ENCODE measurements around the gene DENND1B.
A peak's percentile ranks its signal among the peaks of the same experiment; 100 is the strongest.

DENND1B gene

GRCh38 chr1:197677752-197678295 lies 97.5 kb downstream of the DENND1B start:
- POLR2A ChIA-PET = no interaction called here
- H3K9me3 ChIP-seq (ENCODE audit: control insufficient read depth, insufficient read depth, low read depth, low read length) = no peaks in the 10 kb centered on the region
- H3K4me1 ChIP-seq (ENCODE audit: control insufficient read depth, insufficient read depth, low read length) = no peaks in the 10 kb centered on the region
- CTCF ChIA-PET = no interaction called here
- TF ChIP-seq IKZF3 (tag by site-specific recombination; IDR thresholded peaks at IDR 0.05) (peak; percentile 49; the same call in 1 of the 2 replicates), PRDM6 (tag by site-specific recombination; IDR thresholded peaks at IDR 0.05) (peak; percentile 75), ZNF398 (tag by site-specific recombination; IDR thresholded peaks at IDR 0.05) (no peak)
- H3K36me3 ChIP-seq (ENCODE audit: control insufficient read depth in 2 of 2, insufficient read depth in 1 of 2, low read length in 2 of 2) = no peaks in the 10 kb centered on the region
- no peak overlapping the region for H3K4me3 ChIP-seq (ENCODE audit: low read depth, low read length)
- H3K27ac ChIP-seq (ENCODE audit: extremely low read depth, low read depth, low read length) = no peak overlapping the region

- Histone ChIP-seq H3K4me1 (ENCODE audit: control insufficient read depth, insufficient read depth, low read length) (no peaks in the 10 kb centered on the region), H3K36me3 (ENCODE audit: control insufficient read depth in 2 of 2, insufficient read depth in 1 of 2, low read length in 2 of 2) (no peaks in the 10 kb centered on the region), H3K27ac (ENCODE audit: extremely low read depth, low read depth, low read length) (no peak overlapping the region), H3K9me3 (ENCODE audit: control insufficient read depth, insufficient read depth, low read depth, low read length) (no peaks in the 10 kb centered on the region), H3K4me3 (ENCODE audit: low read depth, low read length) (no peak overlapping the region)
- ChIA-PET CTCF (no interaction called here), POLR2A (no interaction called here)
- no peak for TF ChIP-seq INSM2 (tag by site-specific recombination; IDR thresholded peaks at IDR 0.05)
- TF ChIP-seq ZBTB20 (tag by site-specific recombination; IDR thresholded peaks at IDR 0.05) = no peak
- no peak for TF ChIP-seq ZSCAN16 (tag by site-specific recombination; IDR thresholded peaks at IDR 0.05)
- TF ChIP-seq REST (tag by site-specific recombination; IDR thresholded peaks at IDR 0.05) = no peak
- no peak for TF ChIP-seq ZNF830 (tag by site-specific recombination; IDR thresholded peaks at IDR 0.05; ENCODE audit: low read depth)
- TF ChIP-seq ZNF169 (tag by site-specific recombination; IDR thresholded peaks at IDR 0.05) = no peak
- no peak for TF ChIP-seq ZNF239 (tag by site-specific recombination; IDR thresholded peaks at IDR 0.05)
- TF ChIP-seq ZNF394 (tag by site-specific recombination; IDR thresholded peaks at IDR 0.05; ENCODE audit: borderline replicate concordance) = no peak
- no peak for TF ChIP-seq ZNF645 (tag by site-specific recombination; IDR thresholded peaks at IDR 0.05)
- no peak for TF ChIP-seq ZBTB49 (tag by site-specific recombination; IDR thresholded peaks at IDR 0.05; ENCODE audit: low read depth)
- TF ChIP-seq ZNF530 (tag by site-specific recombination; IDR thresholded peaks at IDR 0.05; ENCODE audit: low read depth) = no peak
- TF ChIP-seq ZBTB17 (tag by site-specific recombination; IDR thresholded peaks at IDR 0.05) = no peak
- no peak for TF ChIP-seq ZNF391 (tag by site-specific recombination; IDR thresholded peaks at IDR 0.05; ENCODE audit: borderline replicate concordance, low read depth)
- TF ChIP-seq ZSCAN30 (tag by site-specific recombination; IDR thresholded peaks at IDR 0.05) = no peak
- no peak for TF ChIP-seq ZNF639 (tag by site-specific recombination; IDR thresholded peaks at IDR 0.05)
These were observed 98.0 kb downstream of the DENND1B start for GRCh38 chr1:197677313-197677712.
